GM12865 (cell line): Measurements from ENCODE around the gene NT5E.
"Not testable (repeated sequence)": the region's sequence is repeated elsewhere in the genome, so short reads cannot be mapped to it uniquely, and the experiment has no call there.

Experiments used
- DNase-seq: peaks from one replicate; pipeline ENCODE4 v3.0.0; 2010; ENCODE audit warnings: low read depth
- H3K4me3 ChIP-seq: 2 replicates; pipeline ENCODE4 v1.5.1; 2011; ENCODE audit warnings: mild to moderate bottlenecking, low read depth, low read length, control low read depth
- TF ChIP-seq, protein P1 (sequence below): IDR thresholded peaks from 2 replicates; pipeline ENCODE4 v1.5.1; 2011; ENCODE audit warnings: low read length, control low read depth, low read depth, inconsistent platforms; ENCODE audit not compliant: insufficient read depth; ENCODE audit errors: missing control alignments

NT5E gene

DNA sequence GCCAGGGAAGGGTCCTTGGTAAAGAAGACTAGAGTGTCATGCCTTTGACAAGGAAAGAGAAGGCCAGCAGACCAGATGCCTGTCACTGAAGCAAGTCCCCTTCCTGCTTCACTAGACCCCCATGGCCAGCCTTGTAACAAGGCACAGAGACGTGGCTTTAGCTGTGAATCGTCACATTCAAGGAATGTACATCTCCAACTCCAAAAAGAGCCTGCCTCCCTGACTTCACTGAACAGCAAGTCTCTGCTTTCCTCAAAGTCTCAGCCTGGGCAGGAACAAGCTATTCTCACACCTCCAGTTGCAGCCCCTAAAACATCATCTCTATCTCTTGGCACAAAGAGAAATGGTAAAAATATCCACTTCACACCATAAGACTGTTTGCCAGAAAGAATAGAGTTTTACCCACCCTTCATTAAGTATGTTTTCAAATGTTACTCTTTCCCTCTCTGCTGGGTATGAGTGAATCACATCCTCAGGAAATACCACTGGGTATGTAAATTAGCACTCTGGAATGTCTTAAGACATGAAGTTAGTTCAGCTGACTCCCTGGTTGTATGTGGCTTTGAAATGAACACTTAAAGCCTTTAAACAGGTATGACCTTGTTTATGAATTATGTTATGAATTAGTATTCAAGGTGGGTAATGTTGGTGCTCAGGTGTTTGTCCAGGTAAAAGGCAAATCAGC is 46.4 kb upstream of the NT5E start:
- TF ChIP-seq, protein P1, sequence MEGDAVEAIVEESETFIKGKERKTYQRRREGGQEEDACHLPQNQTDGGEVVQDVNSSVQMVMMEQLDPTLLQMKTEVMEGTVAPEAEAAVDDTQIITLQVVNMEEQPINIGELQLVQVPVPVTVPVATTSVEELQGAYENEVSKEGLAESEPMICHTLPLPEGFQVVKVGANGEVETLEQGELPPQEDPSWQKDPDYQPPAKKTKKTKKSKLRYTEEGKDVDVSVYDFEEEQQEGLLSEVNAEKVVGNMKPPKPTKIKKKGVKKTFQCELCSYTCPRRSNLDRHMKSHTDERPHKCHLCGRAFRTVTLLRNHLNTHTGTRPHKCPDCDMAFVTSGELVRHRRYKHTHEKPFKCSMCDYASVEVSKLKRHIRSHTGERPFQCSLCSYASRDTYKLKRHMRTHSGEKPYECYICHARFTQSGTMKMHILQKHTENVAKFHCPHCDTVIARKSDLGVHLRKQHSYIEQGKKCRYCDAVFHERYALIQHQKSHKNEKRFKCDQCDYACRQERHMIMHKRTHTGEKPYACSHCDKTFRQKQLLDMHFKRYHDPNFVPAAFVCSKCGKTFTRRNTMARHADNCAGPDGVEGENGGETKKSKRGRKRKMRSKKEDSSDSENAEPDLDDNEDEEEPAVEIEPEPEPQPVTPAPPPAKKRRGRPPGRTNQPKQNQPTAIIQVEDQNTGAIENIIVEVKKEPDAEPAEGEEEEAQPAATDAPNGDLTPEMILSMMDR: no peak
- no peak overlapping the region for H3K4me3 ChIP-seq
- DNase-seq: no peak

DNA sequence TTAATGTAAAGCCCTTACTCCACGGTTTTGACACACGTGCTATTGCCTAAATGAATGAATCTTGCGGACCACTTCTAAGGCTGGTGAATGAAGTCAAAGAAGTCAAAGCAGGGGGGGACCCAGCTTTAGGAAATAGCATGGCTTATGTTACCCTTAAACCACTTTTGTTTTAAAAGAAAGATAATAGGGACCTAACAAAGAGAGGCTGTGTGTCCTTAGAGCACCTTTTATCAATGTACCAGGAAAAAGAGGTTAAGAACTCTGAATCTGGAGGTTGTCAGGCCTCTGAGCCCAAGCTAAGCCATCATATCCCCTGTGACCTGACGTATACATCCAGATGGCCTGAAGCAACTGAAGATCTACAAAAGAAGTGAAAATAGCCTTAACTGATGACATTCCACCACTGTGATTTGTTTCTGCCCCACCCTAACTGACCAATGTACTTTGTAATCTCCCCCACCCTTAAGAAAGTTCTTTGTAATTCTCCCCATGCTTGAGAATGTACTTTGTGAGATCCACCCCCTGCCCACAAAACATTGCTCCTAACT is 45.8 kb upstream of the NT5E start:
- not testable (repeated sequence) for DNase-seq, H3K4me3 ChIP-seq

DNA sequence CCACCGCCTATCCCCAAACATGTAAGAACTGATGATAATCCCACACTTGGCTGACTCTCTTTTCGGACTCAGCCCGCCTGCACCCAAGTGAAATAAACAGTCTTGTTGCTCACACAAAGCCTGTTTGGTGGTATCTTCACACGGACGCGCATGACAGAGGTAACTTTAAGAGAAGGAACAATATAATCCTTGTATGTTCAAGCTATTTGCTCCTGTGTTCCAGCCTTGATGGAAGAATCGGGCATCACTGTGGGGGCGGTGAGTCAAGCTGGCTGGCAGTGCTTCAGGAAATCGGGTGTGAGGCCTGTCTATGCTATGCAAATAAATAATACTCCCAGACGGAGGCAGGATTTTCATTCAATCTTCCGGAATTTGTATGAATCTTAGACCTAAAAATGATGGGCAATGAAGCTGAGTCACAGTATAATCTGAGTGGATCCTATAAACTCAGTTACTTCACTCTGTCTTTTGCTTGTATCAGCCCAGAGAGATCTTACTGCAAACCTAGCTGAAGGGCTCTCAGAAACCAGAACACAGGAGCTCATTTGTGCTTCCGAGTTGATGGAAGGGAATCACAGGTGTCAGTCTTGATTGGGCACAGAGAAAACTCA is 45.2 kb upstream of the NT5E start:
- TF ChIP-seq, protein P1: no peak
- no peak overlapping the region for H3K4me3 ChIP-seq
- DNase-seq: no peak

DNA sequence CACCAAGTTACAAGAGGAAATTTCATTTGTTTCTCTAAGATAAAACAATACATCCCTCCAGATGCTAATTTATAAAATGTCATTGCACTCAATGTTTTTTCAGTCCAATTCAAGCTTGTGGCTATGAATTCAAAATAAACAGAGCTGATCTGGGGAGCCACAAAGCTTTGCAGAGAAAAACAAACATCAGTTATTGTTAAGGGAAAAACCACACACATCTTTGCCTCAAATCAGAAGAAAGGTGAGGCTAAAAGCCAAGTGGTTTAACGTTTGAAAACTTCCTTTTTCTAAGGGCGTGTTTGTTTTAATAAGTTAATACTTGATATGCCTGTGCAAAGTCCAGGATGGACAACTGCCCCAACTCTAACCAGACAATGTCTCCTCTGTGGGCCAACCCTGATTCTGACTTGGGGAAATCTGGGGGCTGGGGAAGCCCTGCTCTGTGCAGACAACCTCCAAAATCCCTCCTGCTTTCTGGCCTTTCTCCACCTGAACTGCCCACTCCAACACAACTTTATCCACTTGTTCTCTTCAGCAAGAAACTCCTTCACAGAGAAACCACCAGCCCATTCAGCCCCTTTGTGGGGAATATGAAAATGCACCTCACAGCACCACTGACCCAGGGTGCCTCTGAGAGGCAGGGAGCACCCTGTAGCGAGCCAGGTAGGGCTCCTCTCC is 44.6 kb upstream of the NT5E start:
- no peak for DNase-seq
- H3K4me3 ChIP-seq: no peak overlapping the region
- TF ChIP-seq, protein P1: no peak

DNA sequence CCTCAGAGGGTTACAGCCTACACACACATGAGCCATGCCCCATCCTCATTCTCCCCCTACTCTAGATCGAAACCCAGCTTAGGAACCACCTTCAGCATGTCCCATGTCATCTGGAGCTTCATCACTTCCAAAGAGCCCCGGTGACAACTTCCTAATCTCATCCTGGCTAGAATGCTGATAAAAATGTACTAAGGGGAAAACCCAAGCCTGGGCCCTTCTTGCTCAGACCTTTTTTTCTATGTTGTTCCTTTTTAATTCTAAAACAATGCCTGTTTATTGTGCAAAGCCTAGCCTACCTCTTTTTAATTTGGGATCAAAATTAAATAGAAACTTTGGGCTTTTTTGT is 44.1 kb upstream of the NT5E start:
- TF ChIP-seq, protein P1: no peak
- DNase-seq: no peak
- H3K4me3 ChIP-seq: no peak overlapping the region

DNA sequence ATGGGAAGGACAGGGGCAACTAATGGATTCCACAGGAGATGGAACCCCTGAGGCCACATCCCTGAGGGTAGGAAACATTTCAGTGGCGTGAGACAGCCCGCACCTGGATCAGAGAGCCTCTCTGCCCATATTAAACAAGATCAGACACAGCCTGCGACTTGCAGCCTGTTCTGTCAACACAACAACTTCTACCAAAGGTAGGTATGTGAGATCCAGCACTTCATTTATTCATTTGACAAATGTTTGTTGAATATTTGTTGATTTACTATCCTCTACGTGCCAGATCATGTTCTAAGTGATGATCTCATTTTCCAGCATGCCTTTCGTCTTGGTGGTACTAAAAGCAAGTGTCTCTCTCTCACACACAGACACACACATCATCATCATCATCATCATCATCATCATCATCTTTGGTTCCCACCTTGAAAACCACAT is 43.2 kb upstream of the NT5E start:
- DNase-seq: no peak
- H3K4me3 ChIP-seq: no peak overlapping the region
- TF ChIP-seq, protein P1: no peak

DNA sequence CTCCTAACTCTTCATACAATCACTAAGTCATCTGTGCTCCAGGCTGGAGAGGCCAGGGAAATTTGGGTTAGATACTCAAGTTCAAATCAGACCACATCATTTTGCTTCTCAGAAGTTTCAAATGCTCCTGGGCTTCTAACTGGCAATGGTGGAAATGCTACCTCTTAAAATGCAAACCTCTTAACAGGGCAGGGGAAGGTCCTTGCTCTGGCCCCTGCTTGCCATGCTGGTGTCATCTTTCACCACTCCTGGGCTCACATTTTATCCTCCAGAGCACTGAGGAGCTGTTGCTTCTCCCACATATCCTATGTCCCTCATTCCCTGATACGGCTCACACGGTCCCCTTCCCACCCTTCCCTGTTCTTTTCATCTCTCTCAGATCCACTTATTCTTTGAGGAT is 41.8 kb upstream of the NT5E start:
- DNase-seq: no peak
- no peak overlapping the region for H3K4me3 ChIP-seq
- TF ChIP-seq, protein P1: no peak
